Panc1 (cell line): ENCODE data around the gene ERG. TPM values are rescaled to one million over a fixed set of nuclear protein-coding genes. Genes with fewer than 3 reads are reported as not detected.

Experiments
- ATAC-seq: fragments of 200-7000 bp; cut with Tn5 transposase; 2 replicates; pipeline ENCODE4 v1.9.1; 2020; ENCODE audit warnings: mild to moderate bottlenecking, moderate library complexity
- BruUV-seq: library from RNA; stranded (reverse); fragments of 400-500 nt; replicated peaks from 2 replicates; lab custom pipeline; 2021; lab: Mats Ljungman, UMichigan
- CTCF ChIA-PET: fragments of 300-600 bp; sonication (Branson Sonifier 250); formaldehyde crosslinking; loops from one replicate; lab custom pipeline; 2022; ENCODE audit warnings: antibody characterized with exemption; lab: Charles Lee
- POLR2A ChIA-PET: fragments of 300-600 bp; sonication (Branson Sonifier 250); formaldehyde crosslinking; loops from one replicate; lab custom pipeline; 2022; ENCODE audit warnings: antibody characterized with exemption; lab: Charles Lee
- DNase-seq: peaks from one replicate; pipeline ENCODE4 v3.0.0-alpha.2; 2010; ENCODE audit warnings: low read depth, low spot score
- H3K27ac ChIP-seq: 2 replicates; pipeline ENCODE4 v1.5.1; 2011; ENCODE audit warnings: mild to moderate bottlenecking, low read length, inconsistent platforms
- H3K27me3 ChIP-seq: fragments of 200-500 bp; sonication (Bioruptor generic); 2 replicates; pipeline ENCODE4 v1.6.0; 2014; ENCODE audit warnings: low read length, inconsistent platforms; ENCODE audit not compliant: control insufficient read depth, insufficient read depth
- H3K36me3 ChIP-seq: fragments of 200-500 bp; sonication (Bioruptor generic); 2 replicates; pipeline ENCODE4 v1.5.1; 2014; ENCODE audit warnings: inconsistent platforms, mild to moderate bottlenecking, low read length, moderate library complexity; ENCODE audit not compliant: control insufficient read depth, insufficient read depth
- H3K4me1 ChIP-seq: 2 replicates; pipeline ENCODE4 v1.5.1; 2011; ENCODE audit warnings: inconsistent platforms, mild to moderate bottlenecking, low read length, moderate library complexity; ENCODE audit not compliant: control insufficient read depth, insufficient read depth
- H3K4me3 ChIP-seq, 2 experiments: 2 replicates each; pipeline ENCODE4 v1.5.1; 2011 to 2012; ENCODE audit warnings: low read depth in 2 of 2, low read length in 2 of 2, mild to moderate bottlenecking in 2 of 2, inconsistent platforms in 1 of 2, moderate library complexity in 1 of 2
- H3K9me3 ChIP-seq: fragments of 200-500 bp; sonication (Bioruptor generic); 2 replicates; pipeline ENCODE4 v1.5.1; 2014; ENCODE audit warnings: low read depth, mild to moderate bottlenecking, inconsistent platforms, low read length, moderate library complexity; ENCODE audit not compliant: control insufficient read depth, insufficient read depth
- POLR2AphosphoS5 ChIP-seq: IDR thresholded peaks from 2 replicates; pipeline ENCODE4 v1.6.1; 2012; ENCODE audit warnings: mild to moderate bottlenecking, low read depth, low read length, moderate library complexity
- SIN3A ChIP-seq: IDR thresholded peaks from 2 replicates; pipeline ENCODE4 v1.6.1; 2012; ENCODE audit warnings: low read depth, mild to moderate bottlenecking, low read length, moderate library complexity, borderline replicate concordance; ENCODE audit not compliant: insufficient read depth
- TCF7L2 ChIP-seq: IDR thresholded peaks from 2 replicates; pipeline ENCODE4 v1.6.1; 2011; ENCODE audit warnings: mild to moderate bottlenecking, low read depth, low read length, inconsistent platforms
- in situ Hi-C: cut with HindIII; loops from 2 replicates; pipeline ENCODE4 v1.10.0; 2016; ENCODE audit warnings: low sequenced_read_pairs, low pct_unique_long_range_greater_than_20kb
- intact Hi-C: fragments of 100-400 bp; cut with micrococcal nuclease; formaldehyde crosslinking; loops from one replicate; pipeline ENCODE4 v1.10.0; 2022; ENCODE audit not compliant: unreplicated experiment
- total RNA-seq: library from RNA; stranded (reverse); gene quantifications from one replicate; pipeline ENCODE4 v1.2.1, GENCODE V29; 2021; ENCODE audit not compliant: unreplicated experiment
- TF ChIP-seq, protein P1 (sequence below), 2 experiments: IDR thresholded peaks; 2 replicates each; pipeline ENCODE4 v1.6.1; 2011 to 2012; ENCODE audit warnings: low read depth in 2 of 2, control low read depth in 1 of 2, low read length in 1 of 2, mild to moderate bottlenecking in 1 of 2, moderate library complexity in 1 of 2; ENCODE audit not compliant: insufficient read depth in 1 of 2
- TF ChIP-seq, protein P2 (sequence below): fragments of 450-650 bp; IDR thresholded peaks from 2 replicates; pipeline ENCODE4 v1.5.1; 2017; ENCODE audit warnings: mild to moderate bottlenecking

Gene ERG
- total RNA-seq, 1 experiment from 2014 or later, result 0.49 TPM

DNA sequence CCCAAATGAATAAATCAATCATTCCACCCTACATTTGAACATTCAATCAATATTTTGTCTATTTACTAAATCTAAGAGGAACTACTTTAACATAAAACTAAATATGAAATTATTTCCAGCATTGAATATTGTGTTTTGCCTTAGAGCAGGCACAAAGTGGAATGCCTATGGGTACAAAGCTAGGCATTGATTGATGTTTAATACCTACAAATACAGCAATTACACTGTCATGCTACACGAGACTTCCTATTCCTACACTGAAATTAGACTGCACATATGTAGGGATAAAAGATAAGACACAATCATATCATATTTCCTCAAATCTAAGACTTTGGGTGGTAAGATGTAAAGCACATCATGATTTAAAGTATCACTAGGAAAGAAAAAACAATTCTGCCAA lies 12.9 kb upstream of the ERG start:
- H3K4me1 ChIP-seq, result no peaks in the 10 kb centered on the region
- no peaks in the 10 kb centered on the region for H3K27me3 ChIP-seq
- H3K4me3 ChIP-seq, result no peak overlapping the region
- ChIA-PET POLR2A (no interaction called here), CTCF (no interaction called here)
- H3K36me3 ChIP-seq, result no peaks in the 10 kb centered on the region
- no TSS peak for BruUV-seq
- in situ Hi-C loops (no loop called here), intact Hi-C loops (loop anchor here (10.0 kb wide), 1 partner anchor 294 kb away; the partner anchor contains the start of gene ETS2)
- TF ChIP-seq, protein P1, sequence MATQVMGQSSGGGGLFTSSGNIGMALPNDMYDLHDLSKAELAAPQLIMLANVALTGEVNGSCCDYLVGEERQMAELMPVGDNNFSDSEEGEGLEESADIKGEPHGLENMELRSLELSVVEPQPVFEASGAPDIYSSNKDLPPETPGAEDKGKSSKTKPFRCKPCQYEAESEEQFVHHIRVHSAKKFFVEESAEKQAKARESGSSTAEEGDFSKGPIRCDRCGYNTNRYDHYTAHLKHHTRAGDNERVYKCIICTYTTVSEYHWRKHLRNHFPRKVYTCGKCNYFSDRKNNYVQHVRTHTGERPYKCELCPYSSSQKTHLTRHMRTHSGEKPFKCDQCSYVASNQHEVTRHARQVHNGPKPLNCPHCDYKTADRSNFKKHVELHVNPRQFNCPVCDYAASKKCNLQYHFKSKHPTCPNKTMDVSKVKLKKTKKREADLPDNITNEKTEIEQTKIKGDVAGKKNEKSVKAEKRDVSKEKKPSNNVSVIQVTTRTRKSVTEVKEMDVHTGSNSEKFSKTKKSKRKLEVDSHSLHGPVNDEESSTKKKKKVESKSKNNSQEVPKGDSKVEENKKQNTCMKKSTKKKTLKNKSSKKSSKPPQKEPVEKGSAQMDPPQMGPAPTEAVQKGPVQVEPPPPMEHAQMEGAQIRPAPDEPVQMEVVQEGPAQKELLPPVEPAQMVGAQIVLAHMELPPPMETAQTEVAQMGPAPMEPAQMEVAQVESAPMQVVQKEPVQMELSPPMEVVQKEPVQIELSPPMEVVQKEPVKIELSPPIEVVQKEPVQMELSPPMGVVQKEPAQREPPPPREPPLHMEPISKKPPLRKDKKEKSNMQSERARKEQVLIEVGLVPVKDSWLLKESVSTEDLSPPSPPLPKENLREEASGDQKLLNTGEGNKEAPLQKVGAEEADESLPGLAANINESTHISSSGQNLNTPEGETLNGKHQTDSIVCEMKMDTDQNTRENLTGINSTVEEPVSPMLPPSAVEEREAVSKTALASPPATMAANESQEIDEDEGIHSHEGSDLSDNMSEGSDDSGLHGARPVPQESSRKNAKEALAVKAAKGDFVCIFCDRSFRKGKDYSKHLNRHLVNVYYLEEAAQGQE (IDR thresholded peaks at IDR 0.05; ENCODE audit: insufficient read depth in 1 of 2, low read depth in 2 of 2, low read length in 1 of 2), result no peak
- TF ChIP-seq SIN3A (no peak), TCF7L2 (no peak), POLR2AphosphoS5 (no peak)
- TF ChIP-seq, protein P2, sequence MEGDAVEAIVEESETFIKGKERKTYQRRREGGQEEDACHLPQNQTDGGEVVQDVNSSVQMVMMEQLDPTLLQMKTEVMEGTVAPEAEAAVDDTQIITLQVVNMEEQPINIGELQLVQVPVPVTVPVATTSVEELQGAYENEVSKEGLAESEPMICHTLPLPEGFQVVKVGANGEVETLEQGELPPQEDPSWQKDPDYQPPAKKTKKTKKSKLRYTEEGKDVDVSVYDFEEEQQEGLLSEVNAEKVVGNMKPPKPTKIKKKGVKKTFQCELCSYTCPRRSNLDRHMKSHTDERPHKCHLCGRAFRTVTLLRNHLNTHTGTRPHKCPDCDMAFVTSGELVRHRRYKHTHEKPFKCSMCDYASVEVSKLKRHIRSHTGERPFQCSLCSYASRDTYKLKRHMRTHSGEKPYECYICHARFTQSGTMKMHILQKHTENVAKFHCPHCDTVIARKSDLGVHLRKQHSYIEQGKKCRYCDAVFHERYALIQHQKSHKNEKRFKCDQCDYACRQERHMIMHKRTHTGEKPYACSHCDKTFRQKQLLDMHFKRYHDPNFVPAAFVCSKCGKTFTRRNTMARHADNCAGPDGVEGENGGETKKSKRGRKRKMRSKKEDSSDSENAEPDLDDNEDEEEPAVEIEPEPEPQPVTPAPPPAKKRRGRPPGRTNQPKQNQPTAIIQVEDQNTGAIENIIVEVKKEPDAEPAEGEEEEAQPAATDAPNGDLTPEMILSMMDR, result no peak
- H3K9me3 ChIP-seq, result no peaks in the 10 kb centered on the region
- H3K27ac ChIP-seq, result no peak overlapping the region
- DNase-seq (no peak), ATAC-seq (no peak)

DNA sequence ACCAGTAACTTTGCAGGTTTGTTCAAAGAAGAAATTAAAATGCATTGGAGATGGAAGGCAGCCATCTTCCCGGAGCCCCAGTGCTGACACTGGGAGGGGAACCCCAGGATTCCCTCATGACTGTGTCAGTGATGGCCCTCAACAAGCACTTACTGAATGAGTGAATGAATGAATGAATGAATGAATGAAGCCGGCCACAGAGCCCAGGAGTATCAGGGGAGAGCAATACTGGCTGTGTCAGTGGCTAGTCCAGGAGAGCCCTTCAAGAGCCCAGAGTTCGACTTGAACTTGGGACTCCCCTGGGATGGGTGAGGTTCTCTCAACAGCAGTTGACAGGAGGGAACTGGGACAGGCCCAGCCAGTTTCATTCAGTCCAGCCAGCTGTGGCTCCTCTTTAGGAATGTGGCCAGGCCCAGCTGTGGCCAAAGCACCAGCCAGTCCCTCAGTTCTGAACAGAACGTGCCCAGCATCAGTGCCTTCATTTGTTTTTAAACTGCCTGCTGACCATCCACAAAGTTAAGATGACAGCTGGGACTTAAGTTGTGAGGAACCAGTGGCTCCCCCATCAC lies 9.2 kb upstream of the ERG start:
- POLR2A ChIA-PET, result no interaction called here
- no peaks in the 10 kb centered on the region for H3K27me3 ChIP-seq
- in situ Hi-C loops, result no loop called here
- BruUV-seq, result no TSS peak
- CTCF ChIA-PET, result no interaction called here
- DNase-seq (no peak), ATAC-seq (no peak)
- H3K4me3 ChIP-seq, result no peak overlapping the region
- intact Hi-C loops, result loop anchor here (5.0 kb wide), 1 partner anchor 205 kb away; no protein-coding TSS in a partner anchor
- no peaks in the 10 kb centered on the region for H3K4me1 ChIP-seq
- H3K27ac ChIP-seq, result no peak overlapping the region
- no peak for TF ChIP-seq TCF7L2
- TF ChIP-seq, protein P1 (IDR thresholded peaks at IDR 0.05; ENCODE audit: insufficient read depth in 1 of 2, low read depth in 2 of 2, low read length in 1 of 2), result no peak
- H3K9me3 ChIP-seq, result no peaks in the 10 kb centered on the region
- H3K36me3 ChIP-seq, result no peaks in the 10 kb centered on the region
